HG02642 (cell line): ENCODE data around the gene TMOD1.

Experiments used
- ATAC-seq: cut with Tn5 transposase; IDR thresholded peaks from one replicate; pipeline ENCODE4 v1.9.1; 2021; ENCODE audit warnings: mild to moderate bottlenecking; ENCODE audit not compliant: unreplicated experiment, poor library complexity

The TMOD1 gene

DNA sequence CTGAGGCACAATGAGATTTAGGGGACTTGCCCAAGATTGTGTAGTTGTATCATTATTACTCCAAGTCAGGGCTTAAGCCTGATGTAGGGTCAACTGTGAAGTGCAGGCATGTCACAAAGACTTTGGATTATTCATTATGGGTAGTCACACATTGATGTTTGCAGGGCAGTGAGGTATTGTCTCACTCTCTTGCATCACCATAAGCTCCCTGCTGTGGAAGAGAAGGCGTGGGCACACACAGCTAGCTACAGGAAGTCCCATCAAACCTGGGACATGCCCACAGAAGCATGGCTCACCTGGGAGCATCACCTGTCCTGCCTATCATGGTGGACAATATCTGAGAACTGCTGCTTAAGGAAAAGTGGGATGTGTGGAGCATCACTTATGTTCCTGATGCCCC is 42.1 kb downstream of the TMOD1 start:
- ATAC-seq: no peak

DNA sequence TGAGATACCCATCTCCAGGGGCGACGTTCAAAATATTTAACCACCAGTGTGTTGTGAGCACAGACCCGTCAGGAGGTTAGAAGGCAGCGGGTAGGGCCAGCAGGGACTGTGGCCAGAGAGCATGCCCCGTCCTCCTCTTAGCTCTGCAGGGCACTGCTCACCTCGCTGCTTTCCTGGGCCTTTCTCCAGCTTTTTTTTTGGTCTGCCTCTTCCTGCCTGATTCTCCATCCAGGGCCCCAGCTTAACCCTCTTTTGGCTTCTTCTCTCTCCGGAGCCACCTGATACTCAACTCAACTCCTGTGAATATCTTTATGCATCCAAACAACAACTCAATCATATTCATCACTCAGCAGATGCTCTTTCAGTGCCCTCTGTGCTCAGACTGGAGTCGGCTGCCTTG is 44.0 kb downstream of the TMOD1 start:
- no peak for ATAC-seq

DNA sequence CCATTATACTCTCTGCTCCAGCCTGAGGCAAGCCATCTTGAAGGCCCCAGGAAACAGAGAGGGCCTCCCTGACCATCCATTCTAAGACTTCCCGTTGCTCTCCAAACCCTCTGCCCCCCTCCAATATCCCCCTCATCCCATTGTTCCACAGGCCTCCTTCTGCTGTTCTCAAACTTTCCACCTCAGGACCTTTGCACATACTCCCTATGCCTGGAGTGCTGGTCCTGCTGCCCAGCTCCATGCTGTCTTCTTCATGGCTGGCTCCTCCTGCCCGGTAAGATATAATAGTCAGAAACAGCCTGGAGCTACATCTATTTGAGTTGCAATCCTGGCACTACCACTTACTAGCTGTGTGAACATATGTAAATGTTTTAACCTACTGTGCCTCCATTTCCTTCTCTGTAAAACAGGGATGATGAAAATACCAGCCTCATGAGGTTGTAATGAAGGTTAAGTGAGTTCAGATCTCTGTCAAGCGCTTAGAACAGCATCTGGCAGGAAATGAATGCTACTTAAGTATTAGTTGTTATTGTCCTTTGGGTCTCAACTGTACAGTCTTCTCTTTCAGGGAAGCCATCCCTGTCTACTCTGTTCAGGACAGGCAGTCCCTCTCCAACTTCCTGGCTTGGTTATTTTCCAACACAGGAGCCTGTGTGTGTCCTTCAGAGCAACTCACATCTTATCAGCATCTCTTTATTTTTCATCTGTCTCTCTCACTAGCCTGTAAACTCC is 45.8 kb downstream of the TMOD1 start:
- no peak for ATAC-seq

DNA sequence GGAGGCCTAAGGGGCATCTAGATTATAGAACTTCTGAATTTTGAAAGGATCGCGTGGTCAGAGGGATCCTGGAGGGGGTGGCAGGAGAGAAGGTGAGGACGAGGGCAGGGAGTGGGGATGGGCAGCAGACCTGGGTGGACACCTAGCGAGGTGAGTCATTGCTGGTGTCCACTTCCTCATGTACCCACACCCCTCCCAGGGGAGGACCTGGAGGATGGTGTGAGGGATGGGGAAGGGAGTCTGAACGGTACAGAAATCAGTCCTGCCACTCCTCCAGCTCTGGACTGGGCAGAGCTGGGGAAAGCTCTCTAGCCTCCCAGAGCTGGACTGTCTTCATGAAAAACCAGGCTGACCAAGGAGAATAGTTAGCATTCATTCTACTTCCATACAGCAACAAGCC is 46.9 kb downstream of the TMOD1 start:
- ATAC-seq: no peak

DNA sequence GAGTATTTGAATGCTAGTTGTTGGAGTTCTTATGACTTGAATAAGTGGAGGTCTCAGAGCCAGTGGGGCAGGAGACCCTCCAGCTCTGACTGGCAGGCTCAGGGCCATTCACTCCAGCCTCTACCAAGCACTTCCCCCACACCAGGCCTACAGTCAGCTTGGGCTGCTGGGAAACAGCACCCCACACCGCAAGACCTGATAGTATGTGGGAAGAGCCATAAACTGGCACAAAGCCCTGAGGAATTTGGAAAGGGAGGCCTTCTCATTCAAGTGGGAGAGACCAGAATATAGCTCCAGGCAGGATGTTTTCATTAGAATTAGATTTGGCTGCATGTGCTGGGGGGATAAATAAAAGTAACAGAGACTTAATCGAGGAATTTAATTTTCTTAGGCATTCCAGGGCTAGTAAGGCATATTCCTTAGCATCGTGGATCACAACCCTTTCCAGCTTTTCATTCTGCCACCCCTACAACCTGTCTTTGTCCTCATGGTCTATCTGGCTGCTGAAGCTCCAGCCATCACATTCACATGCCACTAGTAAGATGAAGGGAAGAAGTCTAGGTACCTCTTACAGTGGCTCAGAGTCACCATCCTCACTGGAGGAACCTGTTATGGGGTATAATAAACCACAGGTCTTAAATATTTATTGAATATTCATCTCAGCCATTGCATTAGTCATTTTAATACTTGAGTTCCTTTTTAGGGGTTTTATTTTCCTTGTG is 47.5 kb downstream of the TMOD1 start:
- ATAC-seq: no peak

DNA sequence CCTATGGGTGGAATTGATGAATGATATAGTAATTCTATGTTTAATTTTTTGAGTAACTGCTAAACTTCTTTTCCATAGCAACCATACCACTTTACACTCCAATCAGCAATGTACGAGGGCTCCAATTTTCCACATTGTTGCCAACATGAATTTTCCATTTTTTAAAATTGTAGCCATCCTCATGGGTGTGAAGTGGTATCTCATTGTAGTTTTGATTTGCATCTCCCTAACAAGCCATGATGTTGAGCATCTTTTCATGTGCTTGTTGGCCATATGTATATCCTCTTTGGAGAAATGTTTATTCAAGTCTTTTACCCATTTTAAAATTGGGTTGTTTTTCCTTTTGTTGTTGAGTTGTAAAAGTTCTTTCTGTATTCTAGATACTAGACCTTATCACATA is 48.9 kb downstream of the TMOD1 start:
- no peak for ATAC-seq

DNA sequence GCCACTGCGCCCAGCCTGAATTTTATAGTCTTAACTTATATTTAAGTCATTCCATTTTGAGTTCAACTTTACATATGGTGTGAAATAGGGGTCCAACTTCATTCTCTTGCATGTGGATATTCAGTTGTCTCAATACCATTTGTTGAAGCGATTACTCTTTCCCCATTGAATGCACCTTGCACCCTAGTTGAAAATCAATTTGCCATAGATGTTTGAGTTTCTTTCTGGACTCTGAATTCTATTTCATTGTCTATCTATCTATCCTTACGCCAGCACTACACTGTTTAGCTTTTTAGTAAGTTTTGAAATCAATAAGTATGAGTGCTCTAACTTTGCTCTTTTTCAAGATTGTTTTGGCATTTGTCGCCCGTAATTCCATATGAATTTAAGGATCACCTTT is 49.8 kb downstream of the TMOD1 start:
- no peak for ATAC-seq

DNA sequence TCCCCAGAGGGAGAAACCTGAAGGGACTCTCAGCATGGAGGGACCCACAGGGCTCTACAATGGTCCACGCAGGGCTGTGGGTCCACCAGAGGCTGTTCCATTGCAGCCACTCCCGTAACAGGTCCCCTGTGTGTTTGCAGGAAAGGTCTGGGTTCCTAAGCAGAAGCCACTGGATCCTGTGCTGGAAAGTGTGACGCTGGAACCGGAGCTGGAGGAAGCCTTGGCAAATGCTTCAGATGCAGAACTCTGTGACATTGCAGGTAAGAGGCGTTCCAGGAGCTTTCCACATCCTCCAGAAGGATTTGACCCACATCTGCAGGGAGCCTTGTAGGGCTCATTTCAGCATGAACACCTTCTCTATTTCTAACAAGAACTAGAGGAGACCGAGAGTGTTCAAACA is 51.7 kb downstream of the TMOD1 start:
- no peak for ATAC-seq

DNA sequence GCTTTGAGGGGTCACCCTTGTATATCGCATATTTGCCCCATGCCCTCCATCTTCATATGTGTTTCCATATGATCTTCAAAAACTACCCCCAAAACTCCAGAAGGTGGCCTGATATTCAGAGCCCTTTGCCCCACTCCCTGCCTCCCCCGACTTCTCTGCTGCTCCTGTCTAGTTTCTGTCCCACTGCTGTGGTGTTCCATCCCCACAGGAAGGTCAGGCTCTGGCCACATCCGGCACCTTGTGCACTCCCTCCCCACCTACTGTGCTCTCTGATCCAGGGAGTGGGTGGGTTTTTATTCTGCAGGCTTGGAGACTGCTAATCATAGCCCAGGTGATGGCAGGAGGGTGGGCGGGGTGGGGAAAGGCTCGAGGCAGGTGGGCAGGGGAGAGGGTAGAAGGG is 52.4 kb downstream of the TMOD1 start:
- ATAC-seq: no peak

DNA sequence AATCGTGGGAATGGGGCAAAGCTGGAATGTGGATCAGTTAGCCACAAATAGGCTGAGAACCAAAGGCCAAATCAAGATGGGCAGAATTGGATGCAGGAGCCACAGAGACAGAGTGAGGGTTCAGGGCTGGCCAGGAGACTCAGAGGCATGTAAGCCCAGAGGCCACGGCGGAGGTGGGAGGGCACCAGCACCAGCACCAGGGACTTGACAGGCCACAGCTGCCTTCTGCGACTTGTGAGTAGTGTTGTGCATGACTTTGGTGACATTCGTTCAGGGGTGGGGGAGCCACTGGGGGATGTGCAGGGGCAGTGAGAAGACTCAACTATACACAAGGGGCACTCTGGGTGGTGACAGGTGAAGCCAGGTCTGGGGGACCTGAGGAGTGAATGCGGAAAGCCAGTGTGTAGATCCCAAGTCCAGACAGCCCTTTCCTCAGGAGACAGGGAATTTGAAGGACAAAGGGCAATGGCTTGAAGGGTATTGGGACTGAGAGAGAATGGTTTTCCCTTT is 53.2 kb downstream of the TMOD1 start:
- ATAC-seq: no peak

DNA sequence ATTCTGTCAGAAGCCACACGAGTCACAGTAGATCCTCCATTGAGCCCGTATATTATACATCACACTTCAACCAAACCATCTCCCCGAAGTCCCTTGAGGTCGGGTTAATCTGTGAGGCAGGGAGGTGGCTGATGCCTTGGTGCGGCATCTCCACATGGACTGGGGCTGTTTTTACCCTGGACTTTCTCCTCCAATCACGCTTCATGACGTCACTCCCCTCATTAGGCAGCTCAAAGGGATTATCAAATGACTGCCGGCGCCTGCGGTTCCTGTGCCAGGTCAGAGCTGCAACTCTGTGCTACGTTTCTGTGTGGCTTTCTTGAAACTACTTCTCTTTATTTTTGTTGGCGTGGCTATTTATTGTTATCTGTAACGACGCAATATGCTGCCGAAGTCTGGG is 53.7 kb downstream of the TMOD1 start:
- ATAC-seq: no peak

DNA sequence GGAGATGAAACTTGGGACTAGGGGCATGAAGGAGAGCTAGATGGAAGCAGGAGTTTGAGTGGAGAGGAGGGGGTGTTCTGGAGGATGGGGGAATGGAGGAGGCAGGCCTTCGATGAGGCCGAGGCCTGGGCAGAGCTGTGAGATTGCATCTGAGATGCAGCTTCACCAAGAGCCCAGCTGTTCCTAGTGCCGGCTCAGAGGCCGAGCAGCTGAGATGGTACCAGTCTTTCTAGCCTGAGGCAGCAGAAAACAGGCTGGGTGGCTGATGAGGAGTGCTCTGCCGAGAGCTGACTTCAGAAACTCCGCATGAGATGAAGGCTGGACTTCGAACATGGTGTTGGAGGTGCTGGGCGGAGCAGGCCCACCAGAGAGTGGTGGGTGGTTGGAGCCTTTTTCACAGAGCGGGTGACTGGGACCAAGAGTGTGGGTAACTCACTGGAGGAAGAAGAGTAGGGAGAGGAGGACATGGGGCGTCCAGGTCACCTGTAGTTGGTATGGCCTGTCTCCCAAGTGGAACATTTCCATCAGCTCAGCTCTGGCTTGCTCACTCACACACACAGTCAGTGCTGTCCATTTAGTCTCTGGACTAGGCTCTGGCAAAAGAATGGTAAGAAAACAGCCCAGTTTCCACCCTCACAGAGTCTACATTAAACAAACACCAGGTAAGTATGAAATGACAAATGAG is 54.7 kb downstream of the TMOD1 start:
- no peak for ATAC-seq

DNA sequence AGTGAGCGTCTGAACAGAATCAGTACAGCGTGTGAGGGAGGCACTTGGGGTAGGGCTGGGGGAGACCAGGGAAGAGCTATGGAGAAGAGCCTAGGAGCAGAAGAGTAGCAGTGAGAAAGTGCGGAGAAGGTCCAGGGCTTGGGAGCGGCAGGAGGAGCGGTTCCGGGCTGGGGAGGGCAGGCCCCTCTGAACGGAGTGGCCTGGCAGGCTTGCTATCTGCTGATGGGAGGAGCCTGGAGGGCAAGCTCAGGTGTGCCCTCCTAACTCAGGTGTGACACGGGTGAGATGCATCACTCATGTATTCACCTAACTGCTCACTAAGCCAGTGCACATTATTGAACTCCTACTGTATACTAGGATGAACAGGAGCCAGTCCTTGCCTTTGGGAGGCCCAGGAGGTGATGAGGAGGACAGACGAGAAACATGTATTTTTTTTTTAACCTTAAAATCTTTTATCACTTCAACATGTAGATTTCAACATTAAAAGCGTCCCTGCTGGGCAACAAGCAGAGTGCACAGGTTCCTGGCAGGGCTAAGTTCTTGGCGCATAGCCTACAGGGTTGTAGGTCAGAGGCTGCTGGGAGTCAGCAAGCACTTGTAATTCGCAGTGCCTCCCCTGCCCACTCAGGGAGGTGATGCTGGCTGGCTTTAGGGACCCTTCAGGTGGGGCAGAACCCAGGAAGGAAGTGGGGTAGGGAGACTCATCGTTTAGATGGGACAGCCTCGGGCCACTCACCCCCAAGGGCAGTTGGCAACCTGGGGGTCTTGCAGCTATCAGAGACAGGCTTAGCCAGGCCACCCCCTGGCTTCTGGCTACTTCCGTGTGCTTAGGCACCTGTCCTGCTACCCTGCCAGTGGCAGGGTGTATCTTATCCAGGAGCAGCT is 55.5 kb downstream of the TMOD1 start:
- ATAC-seq: no peak

DNA sequence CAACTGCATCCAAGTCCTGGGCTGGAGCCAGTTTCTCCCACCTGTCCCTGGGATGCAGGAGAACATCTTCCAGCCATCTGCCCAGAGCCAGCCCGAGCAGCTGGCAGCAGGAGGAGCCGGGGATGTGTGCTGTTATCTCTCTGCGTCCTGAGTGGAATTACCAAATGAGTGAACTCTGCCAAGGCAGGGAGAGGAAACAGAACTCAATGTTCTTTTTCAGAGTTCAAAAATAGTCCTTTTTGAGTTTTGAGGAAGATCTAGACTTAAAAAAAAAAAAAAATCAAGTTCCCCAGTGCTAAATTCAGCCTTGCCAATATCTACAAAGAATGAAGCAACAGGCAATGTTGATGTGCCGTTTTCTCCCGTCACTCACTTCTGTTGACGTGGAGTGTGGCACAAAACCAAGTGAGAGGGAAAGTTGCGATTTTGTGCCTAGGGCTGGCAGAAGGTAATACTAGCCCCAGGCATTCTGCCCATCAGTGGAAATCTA is 56.2 kb downstream of the TMOD1 start:
- ATAC-seq: no peak

DNA sequence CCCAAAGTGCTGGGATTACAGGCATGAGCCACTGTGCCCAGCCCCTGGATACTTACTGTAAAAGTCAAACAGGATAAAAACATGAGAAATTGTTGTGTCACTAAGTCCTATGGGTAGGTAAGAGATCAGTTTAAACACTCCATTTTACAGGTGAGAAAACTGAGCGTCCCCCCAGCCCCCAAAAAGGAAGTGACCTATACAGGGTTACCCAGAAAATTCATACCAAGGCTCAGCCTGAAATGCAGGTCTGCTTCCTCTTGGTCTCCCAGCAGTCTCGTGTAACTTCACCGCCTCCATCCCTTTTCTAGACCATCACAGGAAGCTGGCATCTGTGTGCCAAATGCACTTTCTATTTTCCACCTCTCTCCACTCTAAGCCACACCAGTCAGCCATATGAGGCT is 57.2 kb downstream of the TMOD1 start:
- peak; percentile 18 for ATAC-seq

DNA sequence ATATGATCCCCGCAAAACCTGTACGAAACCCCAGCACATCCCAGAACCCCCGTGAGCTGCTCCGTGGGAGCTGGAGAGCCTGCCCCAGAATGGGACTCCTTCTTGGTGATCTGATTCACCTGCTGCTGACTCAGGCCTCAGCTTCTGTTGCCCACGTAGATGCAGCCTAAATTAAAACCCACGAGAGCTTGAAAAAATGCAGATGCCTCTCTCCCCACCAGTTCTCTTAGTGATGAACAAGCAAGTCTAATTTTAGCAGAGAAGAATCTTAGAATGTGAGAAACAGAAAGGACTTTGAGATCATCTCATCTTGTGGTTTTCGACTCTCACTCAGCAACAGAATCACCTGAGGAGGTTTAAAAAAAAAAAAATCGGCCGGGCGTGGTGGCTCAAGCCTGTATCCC is 57.6 kb downstream of the TMOD1 start:
- peak; percentile 47 for ATAC-seq

DNA sequence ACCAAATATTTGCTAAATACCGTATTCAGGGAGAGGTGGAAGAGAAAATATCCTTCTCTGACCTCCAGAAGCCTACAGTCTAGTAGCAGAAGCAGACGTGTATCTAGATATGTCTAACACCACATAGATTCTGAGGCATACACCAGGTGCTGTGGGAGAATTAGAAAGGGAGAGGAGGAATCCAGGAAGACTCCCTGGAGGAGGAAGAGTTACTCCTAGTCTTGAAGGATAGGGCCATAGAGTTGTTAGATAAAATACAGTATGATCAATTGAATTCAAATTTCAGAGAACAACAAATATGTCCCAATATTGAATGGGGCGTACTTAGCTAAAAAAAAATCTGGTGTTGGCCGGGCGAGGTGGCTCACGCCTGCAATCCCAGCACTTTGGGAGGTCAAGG is 58.7 kb downstream of the TMOD1 start:
- no peak for ATAC-seq

DNA sequence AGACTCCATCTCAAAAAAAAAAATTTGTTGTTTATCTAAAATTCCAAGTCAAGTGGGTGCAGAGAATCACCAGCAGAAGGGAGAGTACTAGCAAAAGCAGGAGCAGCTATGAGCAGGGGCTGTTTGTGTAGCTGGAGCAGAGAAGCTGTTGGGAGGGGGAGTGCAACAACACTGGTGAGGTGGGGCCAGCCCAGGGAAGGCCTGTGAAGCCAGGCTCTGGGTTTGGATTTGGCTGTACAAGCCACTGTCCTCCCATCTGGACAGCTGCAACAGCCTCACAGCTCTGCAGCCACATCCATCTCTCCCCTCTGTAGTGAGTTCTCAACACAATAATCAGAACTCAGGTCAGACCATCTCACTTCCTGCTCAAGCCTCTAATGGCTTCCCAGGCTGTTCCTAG is 59.4 kb downstream of the TMOD1 start:
- no peak for ATAC-seq

DNA sequence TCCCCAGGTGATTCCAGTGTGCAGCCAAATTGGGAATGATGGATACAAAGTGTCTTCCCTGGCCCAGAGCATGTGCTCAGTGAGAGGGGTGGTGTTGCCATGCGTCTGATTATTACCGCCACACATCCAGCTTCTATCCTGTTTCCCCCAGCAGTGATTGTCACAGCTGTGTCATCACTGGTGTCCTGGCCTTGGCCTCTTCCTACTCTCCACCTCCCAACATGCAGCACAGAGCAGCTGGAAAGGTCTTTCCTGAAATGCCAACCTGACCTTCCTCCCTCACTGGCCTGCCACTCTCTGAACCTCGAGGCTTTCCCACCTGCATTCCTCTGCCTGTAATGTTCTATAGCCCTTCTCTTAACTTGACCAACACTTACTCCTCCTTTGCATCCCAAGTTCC is 60.0 kb downstream of the TMOD1 start:
- no peak for ATAC-seq

DNA sequence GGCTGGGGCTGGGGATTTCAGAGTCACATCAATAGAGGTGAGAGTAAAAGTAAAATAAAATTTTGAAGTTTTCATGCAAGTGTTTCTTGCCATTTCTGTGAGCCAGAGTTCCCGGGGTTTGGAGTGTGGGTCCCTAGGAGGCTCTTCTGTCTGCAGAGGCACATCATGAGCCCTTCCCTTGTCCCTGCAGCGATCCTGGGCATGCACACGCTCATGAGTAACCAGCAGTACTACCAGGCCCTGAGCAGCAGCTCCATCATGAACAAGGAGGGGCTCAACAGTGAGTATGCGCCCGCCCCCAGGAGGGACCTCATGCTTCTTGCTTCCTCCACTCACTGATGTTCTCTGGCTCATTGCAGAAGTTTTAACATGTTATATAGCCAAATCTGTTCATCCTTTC is 61.1 kb downstream of the TMOD1 start:
- ATAC-seq: no peak
